Measurements from ENCODE around the gene ANKAR.
"Not testable (repeated sequence)": the region's sequence is repeated elsewhere in the genome, so short reads cannot be mapped to it uniquely, and the experiment has no call there.

ANKAR gene

DNA sequence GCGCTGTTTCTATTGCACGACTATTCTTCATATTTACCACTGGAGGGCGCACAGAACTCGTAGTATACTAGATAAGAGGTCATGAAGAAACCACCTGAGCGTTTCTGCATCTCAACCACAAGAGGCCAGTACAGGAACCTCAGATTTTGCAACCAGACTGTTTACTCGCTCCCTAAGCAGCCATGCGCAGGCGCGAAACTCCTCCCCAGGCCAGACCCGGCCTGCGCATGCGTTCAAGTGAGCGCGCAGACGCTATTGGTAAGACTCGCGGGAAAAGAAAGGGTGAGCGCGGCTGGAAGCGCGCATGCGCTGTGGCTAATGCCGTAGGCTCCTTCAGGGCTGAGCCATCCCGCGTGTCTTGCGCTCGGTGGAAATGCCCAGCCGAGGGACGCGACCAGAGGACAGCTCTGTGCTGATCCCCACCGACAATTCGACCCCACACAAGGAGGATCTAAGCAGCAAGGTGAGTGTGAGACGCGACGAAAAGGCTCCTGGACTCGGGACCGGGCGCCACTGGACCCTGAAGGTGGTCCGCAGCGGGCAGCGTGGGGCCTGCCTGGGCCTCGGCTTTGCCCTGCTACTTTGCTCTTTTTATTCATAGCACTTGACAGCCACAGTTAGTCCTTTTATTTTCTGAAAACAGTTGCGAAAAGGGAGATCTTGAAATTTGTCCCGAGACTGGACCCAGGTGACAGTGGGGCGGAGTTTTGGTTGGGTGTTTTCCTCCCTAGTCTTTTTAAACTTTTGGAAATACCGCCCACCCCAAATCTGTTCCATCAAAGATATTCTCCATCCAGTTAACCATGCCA is 13.1 kb upstream of the ANKAR start, which contains the start of gene ASNSD1:
Gene ASNSD1, plus strand, starts transcription at position 312 of the 809 bp plus-strand sequence. CDS start 4,674 bp downstream, outside the sequence.
- ChIA-PET POLR2A (interaction anchor here (0.6 to 2.9 kb wide), 8 partner anchors 10 to 1566 kb away, joined by 3 to 14 read pairs (median 3); partner anchors contain the start of genes ORMDL1, OSGEPL1 and PMS1), CTCF (interaction anchor here (0.7 to 1.0 kb wide), 7 partner anchors 10 to 81 kb away, joined by 3 to 4 read pairs (median 3); partner anchors contain the start of gene SLC40A1)
- TF ChIP-seq NFRKB (IDR thresholded peaks at IDR 0.05), result no peak
- TF ChIP-seq LEF1 (IDR thresholded peaks at IDR 0.05; ENCODE audit: borderline replicate concordance), result no peak
- TF ChIP-seq FOXM1 (IDR thresholded peaks at IDR 0.05; ENCODE audit: borderline replicate concordance), result no peak
- TF ChIP-seq ELF4 (IDR thresholded peaks at IDR 0.05), result no peak
- peak; percentile 97 for TF ChIP-seq L3MBTL2 (conservative IDR thresholded peaks at IDR 0.05)
- TF ChIP-seq FOXK2 (IDR thresholded peaks at IDR 0.05), result peak; percentile 78
- TF ChIP-seq CTBP1 (IDR thresholded peaks at IDR 0.05; ENCODE audit: borderline replicate concordance), result no peak; the same call in 1 of the 2 replicates
- DNase-seq (ENCODE audit: extremely low spot score), result peak; percentile 98

DNA sequence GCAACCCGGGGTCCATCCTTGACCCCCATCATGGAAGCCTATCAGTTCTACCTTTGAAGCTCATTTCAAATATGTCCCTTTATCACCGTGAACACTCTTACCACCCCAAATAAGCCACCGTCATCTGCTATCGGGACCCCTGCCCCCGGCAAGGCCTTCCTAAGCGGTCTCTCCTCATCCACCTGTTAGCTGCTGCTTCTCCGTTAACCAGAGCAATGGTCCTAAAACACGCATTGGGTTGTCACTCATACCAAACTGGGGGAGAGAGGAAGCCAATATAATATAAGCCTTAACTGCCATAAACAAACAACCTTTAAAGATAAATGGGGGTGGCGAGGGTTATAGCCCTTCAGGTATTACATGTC is 12.5 kb upstream of the ANKAR start:
- no peak for DNase-seq (ENCODE audit: extremely low spot score)
- ChIA-PET CTCF (interaction anchor here (0.9 kb wide), 1 partner anchor 175 kb away, joined by 4 read pairs; no protein-coding TSS in a partner anchor), POLR2A (interaction anchor here (0.6 to 2.9 kb wide), 7 partner anchors 9 to 1565 kb away, joined by 3 to 14 read pairs (median 3); partner anchors contain the start of genes ORMDL1, OSGEPL1 and PMS1)
- no peak for TF ChIP-seq CTBP1 (IDR thresholded peaks at IDR 0.05; ENCODE audit: borderline replicate concordance)
- TF ChIP-seq, protein P1, sequence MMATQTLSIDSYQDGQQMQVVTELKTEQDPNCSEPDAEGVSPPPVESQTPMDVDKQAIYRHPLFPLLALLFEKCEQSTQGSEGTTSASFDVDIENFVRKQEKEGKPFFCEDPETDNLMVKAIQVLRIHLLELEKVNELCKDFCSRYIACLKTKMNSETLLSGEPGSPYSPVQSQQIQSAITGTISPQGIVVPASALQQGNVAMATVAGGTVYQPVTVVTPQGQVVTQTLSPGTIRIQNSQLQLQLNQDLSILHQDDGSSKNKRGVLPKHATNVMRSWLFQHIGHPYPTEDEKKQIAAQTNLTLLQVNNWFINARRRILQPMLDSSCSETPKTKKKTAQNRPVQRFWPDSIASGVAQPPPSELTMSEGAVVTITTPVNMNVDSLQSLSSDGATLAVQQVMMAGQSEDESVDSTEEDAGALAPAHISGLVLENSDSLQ (IDR thresholded peaks at IDR 0.05), result peak; percentile 60
- no peak for TF ChIP-seq FOXM1 (IDR thresholded peaks at IDR 0.05; ENCODE audit: borderline replicate concordance)
- TF ChIP-seq ELF4 (IDR thresholded peaks at IDR 0.05), result no peak

DNA sequence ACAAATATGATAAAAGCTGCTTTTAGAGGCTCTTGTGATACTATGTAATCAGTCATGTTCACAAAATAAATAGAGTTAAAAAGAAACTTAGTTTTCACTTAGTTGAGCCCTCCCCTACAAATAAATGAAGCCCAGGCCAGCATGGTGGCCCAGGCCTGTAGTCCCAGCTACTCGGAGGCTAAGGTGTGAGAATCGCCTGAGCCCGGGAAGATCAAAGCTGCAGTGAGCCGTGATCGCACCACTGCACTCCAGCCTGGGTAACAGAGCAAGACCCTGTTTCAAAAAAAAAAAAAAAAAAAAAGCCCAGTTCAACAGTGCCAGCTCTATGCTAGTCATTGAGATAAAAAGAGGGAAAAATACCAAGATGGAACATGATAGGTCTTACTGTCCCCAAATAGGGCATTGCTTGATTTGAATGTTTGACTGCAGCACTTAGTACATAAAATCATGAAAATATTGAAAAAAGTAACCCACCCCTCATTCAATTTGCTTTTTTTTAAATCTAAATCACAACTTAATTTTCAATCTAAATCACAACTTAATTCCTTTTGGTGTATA is 11.7 kb upstream of the ANKAR start:
- ChIA-PET POLR2A (interaction anchor here (1.2 to 2.9 kb wide), 2 partner anchors 21 to 99 kb away, joined by 3 to 14 read pairs; partner anchors contain the start of gene OSGEPL1), CTCF (interaction anchor here (0.9 kb wide), 1 partner anchor 174 kb away, joined by 4 read pairs; no protein-coding TSS in a partner anchor)
- TF ChIP-seq ZNF384 (IDR thresholded peaks at IDR 0.05), result peak; percentile 58; the same call in 1 of the 2 replicates
- TF ChIP-seq SUZ12 (IDR thresholded peaks at IDR 0.05), result no peak
- no peak for DNase-seq (ENCODE audit: extremely low spot score)

DNA sequence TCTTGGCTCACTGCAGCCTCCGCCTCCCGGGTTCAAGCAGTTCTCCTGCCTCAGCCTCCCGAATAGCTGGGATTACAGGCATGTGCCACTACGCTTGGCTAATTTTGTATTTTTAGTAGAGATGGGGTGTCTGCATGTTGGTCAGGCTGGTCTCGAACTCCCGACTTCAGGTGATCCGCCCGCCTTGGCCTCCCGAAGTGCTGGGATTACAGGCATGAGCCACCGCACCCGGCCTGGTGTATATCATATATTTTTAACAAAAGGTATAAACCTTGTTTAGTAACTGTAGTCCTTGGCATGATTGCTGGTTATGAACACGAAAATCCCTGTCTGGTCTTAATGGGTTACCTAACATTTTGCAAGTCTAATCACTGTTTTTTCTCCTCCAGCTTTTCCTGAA is 11.2 kb upstream of the ANKAR start:
- POLR2A ChIA-PET, result interaction anchor here (2.9 kb wide), 1 partner anchor 99 kb away, joined by 14 read pairs; the partner anchor contains the start of gene OSGEPL1
- CTCF ChIA-PET; DNase-seq (ENCODE audit: extremely low spot score): not testable (repeated sequence)

DNA sequence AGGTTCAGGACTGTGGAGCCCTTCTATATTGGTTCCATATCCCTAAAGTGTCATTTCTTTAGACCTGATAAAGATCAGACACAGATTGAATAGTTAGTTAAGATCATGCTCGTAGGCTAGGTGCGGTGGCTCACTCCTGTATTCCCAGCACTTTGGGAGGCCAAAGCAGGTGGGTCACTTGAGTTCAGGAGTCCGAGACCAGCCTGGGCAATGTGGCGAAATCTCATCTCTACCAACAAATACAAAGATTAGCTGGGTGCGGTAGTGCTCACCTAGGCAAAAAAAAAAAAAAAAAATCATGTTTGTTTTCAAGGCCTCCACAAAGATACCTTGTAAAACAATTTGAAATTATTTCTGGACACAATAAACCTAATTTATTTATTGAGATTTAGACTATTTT is 4.6 kb upstream of the ANKAR start:
- DNase-seq (ENCODE audit: extremely low spot score), result no peak
- ChIA-PET CTCF (no interaction called here), POLR2A (no interaction called here)
- TF ChIP-seq FOXM1 (IDR thresholded peaks at IDR 0.05; ENCODE audit: borderline replicate concordance), result no peak
- no peak for TF ChIP-seq NFRKB (IDR thresholded peaks at IDR 0.05)
- no peak for TF ChIP-seq TARDBP (IDR thresholded peaks at IDR 0.05)
- no peak for TF ChIP-seq L3MBTL2 (conservative IDR thresholded peaks at IDR 0.05)
- TF ChIP-seq CTBP1 (IDR thresholded peaks at IDR 0.05; ENCODE audit: borderline replicate concordance), result no peak

DNA sequence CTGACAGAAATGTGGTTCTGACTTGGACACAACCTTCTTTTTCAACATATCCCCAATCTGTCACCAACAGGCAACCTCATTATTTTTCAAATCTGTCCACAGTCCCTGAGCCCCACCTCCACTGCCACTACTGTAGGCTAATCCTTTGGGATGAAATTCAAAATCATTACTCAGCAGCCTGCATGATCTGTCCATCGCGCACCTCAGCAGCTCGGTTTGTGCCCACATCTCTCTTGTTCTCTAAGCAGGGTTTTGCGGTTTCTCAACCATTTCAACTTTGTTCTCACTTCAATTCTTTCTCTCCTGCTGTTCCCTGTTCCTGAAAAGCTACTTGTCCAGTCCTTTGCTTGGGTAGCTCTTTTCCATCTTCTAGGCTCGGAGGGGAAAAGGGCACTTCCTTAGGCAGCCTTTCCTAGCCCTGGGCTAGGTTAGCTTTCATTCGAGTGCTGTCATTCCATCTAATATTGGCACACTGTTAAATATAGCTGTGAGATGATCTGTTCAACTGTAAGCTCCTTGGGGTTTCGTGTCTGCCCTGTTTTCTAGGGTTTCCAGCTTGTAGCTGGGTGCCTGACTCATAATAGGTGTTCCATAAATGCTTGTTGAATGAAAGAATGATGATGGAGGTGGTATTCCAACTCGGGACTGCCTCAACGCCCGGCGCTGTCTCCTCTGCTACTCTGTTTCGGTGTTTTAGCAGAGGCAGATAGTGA is 653 bp upstream of the ANKAR start:
- no peak for DNase-seq (ENCODE audit: extremely low spot score)
- POLR2A ChIA-PET, result no interaction called here

DNA sequence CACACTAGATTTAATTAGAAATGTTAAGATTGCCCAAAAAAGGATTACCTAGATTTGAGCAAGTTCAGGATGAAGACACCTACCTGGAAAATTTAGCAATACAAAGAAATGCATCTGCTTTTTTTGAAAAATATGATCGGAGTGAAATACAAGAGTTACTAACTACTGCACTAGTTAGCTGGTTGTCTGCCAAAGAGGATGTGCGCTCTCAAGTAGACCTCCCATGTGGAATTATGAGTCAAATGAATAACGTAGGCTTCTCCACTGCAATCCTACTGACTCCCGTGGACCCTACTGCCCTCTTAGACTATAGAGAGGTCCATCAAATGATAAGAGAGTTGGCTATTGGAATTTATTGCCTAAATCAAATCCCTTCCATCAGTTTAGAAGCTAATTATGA is 2.0 kb downstream of the ANKAR start:
- no peak for DNase-seq (ENCODE audit: extremely low spot score)
- POLR2A ChIA-PET, result no interaction called here
- CTCF ChIA-PET, result no interaction called here
- TF ChIP-seq CTBP1 (IDR thresholded peaks at IDR 0.05; ENCODE audit: borderline replicate concordance) (no peak), SUZ12 (IDR thresholded peaks at IDR 0.05) (no peak), SP1 (IDR thresholded peaks at IDR 0.05) (no peak), LEF1 (IDR thresholded peaks at IDR 0.05; ENCODE audit: borderline replicate concordance) (no peak), TARDBP (IDR thresholded peaks at IDR 0.05) (no peak), ARNT (IDR thresholded peaks at IDR 0.05) (no peak), FOXM1 (IDR thresholded peaks at IDR 0.05; ENCODE audit: borderline replicate concordance) (no peak), BHLHE40 (IDR thresholded peaks at IDR 0.05; ENCODE audit: borderline replicate concordance) (no peak), HDGF (IDR thresholded peaks at IDR 0.05; ENCODE audit: borderline replicate concordance) (no peak), ELF4 (IDR thresholded peaks at IDR 0.05) (no peak), NFRKB (IDR thresholded peaks at IDR 0.05) (no peak), FOXK2 (IDR thresholded peaks at IDR 0.05) (no peak), ZNF384 (IDR thresholded peaks at IDR 0.05) (no peak), FOXA1 (IDR thresholded peaks at IDR 0.05) (no peak), L3MBTL2 (conservative IDR thresholded peaks at IDR 0.05) (no peak)
- TF ChIP-seq, protein P1 (IDR thresholded peaks at IDR 0.05), result no peak

More for the DNA sequence above, 653 bp upstream of the ANKAR start:
- TF ChIP-seq ARNT (IDR thresholded peaks at IDR 0.05) (no peak), FOXM1 (IDR thresholded peaks at IDR 0.05; ENCODE audit: borderline replicate concordance) (no peak), BHLHE40 (IDR thresholded peaks at IDR 0.05; ENCODE audit: borderline replicate concordance) (no peak), ZNF384 (IDR thresholded peaks at IDR 0.05) (no peak), FOXA1 (IDR thresholded peaks at IDR 0.05) (no peak), NFRKB (IDR thresholded peaks at IDR 0.05) (no peak), HDGF (IDR thresholded peaks at IDR 0.05; ENCODE audit: borderline replicate concordance) (no peak), FOXK2 (IDR thresholded peaks at IDR 0.05) (no peak)
- CTCF ChIA-PET, result no interaction called here
